SK-N-MC (cell line): ENCODE data around the gene PPP2R3B.
"Not testable (repeated sequence)": the region's sequence is repeated elsewhere in the genome, so short reads cannot be mapped to it uniquely, and the experiment has no call there.

Experiments used
- DNase-seq: peaks from one replicate; pipeline ENCODE4 v3.0.0-alpha.2; 2011; ENCODE audit warnings: low read depth, low spot score
- H3K27ac ChIP-seq: fragments of 200-600 bp; sonication (generic); 2 replicates; pipeline ENCODE4 v1.5.1; 2016; ENCODE audit warnings: mixed run types
- H3K36me3 ChIP-seq: fragments of 200-600 bp; sonication (generic); 2 replicates; pipeline ENCODE4 v1.6.1; 2017; ENCODE audit warnings: antibody characterized with exemption, low read length, mixed read lengths; ENCODE audit not compliant: insufficient read depth
- H3K4me3 ChIP-seq: fragments of 200-600 bp; sonication (generic); 2 replicates; pipeline ENCODE4 v1.5.1; 2016
- H3K9ac ChIP-seq: fragments of 200-600 bp; sonication (generic); 2 replicates; pipeline ENCODE4 v1.8.0; 2017; ENCODE audit warnings: mixed run types, mixed read lengths; ENCODE audit not compliant: insufficient read length
- H3K9me3 ChIP-seq: fragments of 200-600 bp; sonication (generic); 2 replicates; pipeline ENCODE4 v1.6.1; 2017; ENCODE audit warnings: low read depth, mild to moderate bottlenecking, antibody characterized with exemption, low read length, moderate library complexity, mixed read lengths
- EZH2 ChIP-seq: fragments of 200-600 bp; sonication (generic); IDR thresholded peaks from one replicate; pipeline ENCODE4 v1.6.1; 2017; ENCODE audit warnings: antibody characterized with exemption
- FOXP2 ChIP-seq: optimal IDR thresholded peaks from 2 replicates; pipeline ENCODE3; 2011; ENCODE audit warnings: mild to moderate bottlenecking, moderate library complexity; ENCODE audit not compliant: insufficient read depth; ENCODE audit errors: extremely low read length, control extremely low read depth
- POLR2AphosphoS5 ChIP-seq: IDR thresholded peaks from 2 replicates; pipeline ENCODE4 v1.6.1; 2012; ENCODE audit warnings: mild to moderate bottlenecking, low read depth, low read length, borderline replicate concordance

The PPP2R3B gene

GRCh38 chrX:311156-312129 is 75.3 kb downstream of the PPP2R3B start:
- no peak overlapping the region for H3K27ac ChIP-seq
- H3K36me3 ChIP-seq, result peaks cover 54% of the 10 kb centered on the region
- no peaks in the 10 kb centered on the region for H3K9me3 ChIP-seq
- H3K4me3 ChIP-seq, result no peak overlapping the region
- DNase-seq, result no peak
- H3K9ac ChIP-seq, result no peak overlapping the region
- TF ChIP-seq EZH2 (no peak), POLR2AphosphoS5 (no peak), FOXP2 (no peak)

GRCh38 chrX:310621-311155 is 76.0 kb downstream of the PPP2R3B start:
- H3K9me3 ChIP-seq, result no peaks in the 10 kb centered on the region
- TF ChIP-seq POLR2AphosphoS5 (no peak), EZH2 (no peak), FOXP2 (no peak)
- no peak overlapping the region for H3K4me3 ChIP-seq
- no peak overlapping the region for H3K9ac ChIP-seq
- no peak for DNase-seq
- H3K36me3 ChIP-seq, result peaks cover 58% of the 10 kb centered on the region
- H3K27ac ChIP-seq, result no peak overlapping the region

DNA sequence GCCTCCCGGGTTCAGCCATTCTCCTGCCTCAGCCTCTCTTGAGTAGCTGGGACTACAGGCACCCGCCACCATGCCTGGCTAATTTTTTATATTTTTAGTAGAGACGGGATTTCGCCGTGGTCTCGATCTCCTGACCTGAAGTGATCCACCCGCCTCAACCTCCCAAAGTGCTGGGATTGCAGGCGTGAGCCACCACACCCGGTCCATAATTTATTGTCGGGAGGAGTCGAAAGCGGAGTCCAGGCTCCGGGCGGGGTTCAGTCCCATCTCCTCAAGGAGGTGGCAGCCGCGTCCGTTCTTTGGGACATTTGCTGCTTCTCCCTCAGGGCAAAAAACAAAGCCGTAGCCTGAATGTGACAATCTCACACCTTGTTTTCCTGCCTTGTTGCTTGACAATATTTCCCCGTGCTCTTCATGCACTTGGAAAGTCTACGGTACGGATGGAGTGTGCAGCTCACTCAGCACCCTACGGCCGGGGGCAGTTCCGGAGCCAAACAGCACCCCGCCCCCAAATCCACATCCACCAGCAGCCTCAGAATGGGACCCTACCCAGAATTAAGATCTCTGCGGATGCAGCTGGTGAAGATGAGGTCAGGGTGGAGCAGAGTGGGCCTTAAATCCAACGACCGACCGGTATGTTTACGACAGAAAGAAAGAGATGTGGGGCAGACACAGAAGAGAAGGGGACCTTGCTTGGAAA is 77.7 kb downstream of the PPP2R3B start:
- H3K4me3 ChIP-seq, result no peak overlapping the region
- H3K9ac ChIP-seq, result no peak overlapping the region
- DNase-seq, result no peak
- H3K27ac ChIP-seq, result no peak overlapping the region
- no peaks in the 10 kb centered on the region for H3K9me3 ChIP-seq
- H3K36me3 ChIP-seq, result peaks cover 56% of the 10 kb centered on the region
- TF ChIP-seq EZH2 (no peak), FOXP2 (no peak), POLR2AphosphoS5 (no peak)

DNA sequence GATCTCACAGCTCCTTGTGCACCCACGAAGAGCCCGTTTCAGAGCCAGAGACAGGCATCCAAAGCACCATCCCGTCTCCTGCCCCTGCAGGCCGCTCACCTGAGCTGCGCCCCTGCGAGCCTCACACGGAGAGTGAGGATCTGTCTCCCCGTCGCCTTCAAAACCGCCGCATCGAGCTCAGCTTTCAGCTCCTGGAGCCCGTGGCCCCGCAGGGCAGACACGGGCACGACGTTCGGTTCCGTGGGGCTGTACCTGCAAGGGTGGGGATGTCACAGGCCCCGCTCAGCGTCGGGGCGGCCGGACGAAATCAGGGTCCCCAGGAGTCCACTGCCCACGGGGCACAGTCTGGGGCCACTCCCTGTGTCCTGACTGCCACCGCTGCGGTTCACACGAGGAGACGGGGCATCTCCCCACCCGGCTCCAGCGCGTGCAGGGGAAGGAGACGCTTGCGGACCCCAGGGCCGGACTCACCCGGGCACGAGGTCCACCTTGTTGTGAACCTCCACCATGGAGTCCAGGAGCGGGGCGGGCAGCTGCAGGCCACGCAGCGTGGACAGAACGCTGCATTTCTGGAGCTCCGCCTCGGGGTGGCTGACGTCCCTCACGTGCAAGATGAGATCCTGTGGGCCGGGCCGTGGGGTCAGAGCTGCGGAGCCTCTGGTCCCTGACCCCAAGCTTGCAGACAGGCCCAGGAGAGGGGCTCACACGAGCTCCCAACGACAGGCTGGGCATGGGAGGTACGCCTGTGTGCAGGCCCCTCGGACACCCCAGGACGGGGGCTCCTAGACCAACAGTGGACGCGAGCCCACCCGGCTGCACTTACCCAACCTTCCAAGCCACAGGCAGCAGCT is 79.2 kb downstream of the PPP2R3B start:
- H3K36me3 ChIP-seq, result peaks cover 62% of the 10 kb centered on the region
- DNase-seq, result no peak
- no peak overlapping the region for H3K9ac ChIP-seq
- no peak overlapping the region for H3K27ac ChIP-seq
- no peaks in the 10 kb centered on the region for H3K9me3 ChIP-seq
- no peak for TF ChIP-seq POLR2AphosphoS5
- TF ChIP-seq FOXP2, result no peak
- TF ChIP-seq EZH2, result no peak
- H3K4me3 ChIP-seq, result no peak overlapping the region

GRCh38 chrX:306614-307251 is 80.0 kb downstream of the PPP2R3B start:
- not testable (repeated sequence) for H3K27ac ChIP-seq, DNase-seq, H3K9me3 ChIP-seq, H3K4me3 ChIP-seq, H3K9ac ChIP-seq
- H3K36me3 ChIP-seq, result peaks cover 62% of the 10 kb centered on the region

DNA sequence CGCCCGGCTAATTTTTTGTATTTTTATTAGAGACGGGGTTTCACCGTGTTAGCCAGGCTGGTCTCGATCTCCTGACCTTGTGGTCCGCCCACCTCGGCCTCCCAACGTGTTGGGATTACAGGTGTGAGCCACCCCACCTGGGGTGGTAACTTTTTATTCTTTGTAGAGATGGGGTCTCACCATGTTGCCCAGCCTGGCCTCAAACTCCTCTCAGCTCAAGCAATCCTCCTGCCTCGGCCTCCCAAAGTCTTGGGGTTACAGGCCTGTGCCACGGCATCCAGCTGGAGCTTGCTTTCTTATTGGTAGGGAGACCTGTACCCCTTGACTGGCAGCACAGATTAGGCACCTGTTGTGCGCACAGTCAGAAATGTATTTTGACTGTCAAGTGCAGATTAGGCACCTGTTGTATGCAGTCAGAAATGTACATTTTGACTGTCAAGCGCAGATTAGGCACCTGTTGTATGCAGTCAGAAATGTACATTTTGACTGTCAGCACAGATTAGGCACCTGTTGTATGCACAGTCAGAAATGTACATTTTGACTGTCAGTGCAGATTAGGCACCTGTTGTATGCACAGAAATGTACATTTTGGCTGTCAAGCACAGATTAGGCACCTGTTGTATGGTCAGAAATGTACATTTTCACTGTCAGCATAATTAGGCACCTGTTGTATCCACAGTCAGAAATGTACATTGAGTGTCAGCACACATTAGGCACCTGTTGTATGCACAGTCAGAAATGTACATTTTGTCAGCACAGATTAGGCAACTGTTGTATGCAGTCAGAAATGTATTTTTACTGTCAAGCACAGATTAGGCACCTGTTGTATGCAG is 80.7 kb downstream of the PPP2R3B start:
- not testable (repeated sequence) for H3K9me3 ChIP-seq, H3K27ac ChIP-seq, DNase-seq, H3K9ac ChIP-seq, H3K4me3 ChIP-seq
- peaks cover 63% of the 10 kb centered on the region for H3K36me3 ChIP-seq

GRCh38 chrX:302975-303374 is 83.7 kb downstream of the PPP2R3B start:
- H3K36me3 ChIP-seq, result peaks cover 69% of the 10 kb centered on the region

More at GRCh38 chrX:302975-303374, 83.7 kb downstream of the PPP2R3B start:
- no peak overlapping the region for H3K4me3 ChIP-seq
- TF ChIP-seq FOXP2, result no peak
- no peak for TF ChIP-seq POLR2AphosphoS5
- no peak for TF ChIP-seq EZH2
- H3K27ac ChIP-seq, result no peak overlapping the region
- H3K9me3 ChIP-seq, result no peaks in the 10 kb centered on the region
- no peak for DNase-seq
- H3K9ac ChIP-seq, result no peak overlapping the region
